HepG2 (cell line): ENCODE results near the gene LDLRAD4. TPM values are rescaled to one million over a fixed set of nuclear protein-coding genes. Genes with fewer than 3 reads are reported as not detected.

ENCODE experiments used
- FIP1L1 ChIP-seq: fragments of 200-400 bp; formaldehyde crosslinking; IDR thresholded peaks from 2 replicates; pipeline ENCODE4 v1.6.1; 2018; ENCODE audit warnings: low read depth, mild to moderate bottlenecking, low read length, moderate library complexity, borderline replicate concordance; ENCODE audit not compliant: insufficient read depth
- GRHL1 ChIP-seq: sonication (generic); formaldehyde crosslinking; conservative IDR thresholded peaks from 2 replicates; pipeline ENCODE4 v1.8.0; 2022; ENCODE audit warnings: missing genetic modification reagents
- HMGXB3 ChIP-seq: sonication (generic); formaldehyde crosslinking; IDR thresholded peaks from 2 replicates; pipeline ENCODE4 v1.4.0; 2020; ENCODE audit warnings: missing genetic modification reagents, borderline replicate concordance
- KMT2A ChIP-seq: sonication (generic); formaldehyde crosslinking; IDR thresholded peaks from 2 replicates; pipeline ENCODE4 v1.4.0; 2020; ENCODE audit warnings: missing genetic modification reagents
- MEF2D ChIP-seq: sonication (generic); formaldehyde crosslinking; IDR thresholded peaks from 2 replicates; pipeline ENCODE4 v1.5.1; 2020; ENCODE audit warnings: mild to moderate bottlenecking, missing genetic modification reagents
- RBFOX2 ChIP-seq: fragments of 200-400 bp; formaldehyde crosslinking; IDR thresholded peaks from 2 replicates; pipeline ENCODE4 v1.6.1; 2017; ENCODE audit warnings: low read depth, mild to moderate bottlenecking, low read length
- SOX5 ChIP-seq: IDR thresholded peaks from 2 replicates; pipeline ENCODE4 v1.6.1; 2016; ENCODE audit warnings: borderline replicate concordance
- TCF12 ChIP-seq, 2 experiments: fragments of 450-650 bp in 1 of 2; sonication (generic) in 1 of 2; formaldehyde crosslinking in 1 of 2; IDR thresholded peaks; 2 replicates each; pipeline versions ENCODE4 v1.6.1 to v1.8.0; 2017 to 2022; ENCODE audit warnings: antibody characterized with exemption in 1 of 2, mild to moderate bottlenecking in 1 of 2, missing genetic modification reagents in 1 of 2, moderate library complexity in 1 of 2
- TP53 ChIP-seq: sonication (generic); formaldehyde crosslinking; conservative IDR thresholded peaks from 2 replicates; pipeline ENCODE4 v1.4.0; 2020; ENCODE audit warnings: missing genetic modification reagents
- ZBTB40 ChIP-seq, 2 experiments: fragments of 450-650 bp in 1 of 2; sonication (generic) in 1 of 2; formaldehyde crosslinking in 1 of 2; IDR thresholded peaks; 2 replicates each; pipeline versions ENCODE4 v1.6.1 to v1.8.0; 2016 to 2022; ENCODE audit warnings: antibody characterized with exemption in 1 of 2, mild to moderate bottlenecking in 1 of 2, missing genetic modification reagents in 1 of 2
- ZNF138 ChIP-seq: sonication (generic); formaldehyde crosslinking; IDR thresholded peaks from 2 replicates; pipeline ENCODE4 v1.5.0; 2020; ENCODE audit warnings: mild to moderate bottlenecking, low read depth, missing genetic modification reagents
- ZNF224 ChIP-seq: sonication (generic); formaldehyde crosslinking; IDR thresholded peaks from 2 replicates; pipeline ENCODE4 v1.5.0; 2020; ENCODE audit warnings: mild to moderate bottlenecking, missing genetic modification reagents
- ZNF317 ChIP-seq: sonication (generic); formaldehyde crosslinking; IDR thresholded peaks from 2 replicates; pipeline ENCODE4 v1.5.0; 2020; ENCODE audit warnings: mild to moderate bottlenecking, missing genetic modification reagents
- ZNF607 ChIP-seq: sonication (generic); formaldehyde crosslinking; IDR thresholded peaks from 2 replicates; pipeline ENCODE4 v1.5.1; 2020; ENCODE audit warnings: missing genetic modification reagents, mild to moderate bottlenecking, borderline replicate concordance
- polyA plus RNA-seq, 8 experiments: library from polyadenylated mRNA; depleted of rRNA in 3 of 8; stranded (reverse) in 7 of 8; unstranded in 1 of 8; fragments of >200 nt; fragmentation: Illumina TruSeq in 4 of 8; extraction: Trizol in 4 of 8; gene quantifications; 2 replicates each; pipeline versions ENCODE4 v1.2.1 to v1.2.3, GENCODE V29; 2011 to 2016; ENCODE audit warnings: low read depth in 4 of 8, missing spikeins in 1 of 8, mixed read lengths in 1 of 8; ENCODE audit not compliant: insufficient read depth in 1 of 8
- total RNA-seq, 5 experiments: library from RNA; depleted of rRNA; stranded (reverse); fragments of >200 nt; fragmentation: Illumina TruSeq; extraction: Trizol; gene quantifications; 2 replicates each; pipeline ENCODE4 v1.2.3, GENCODE V29; 2016; ENCODE audit warnings: low read depth in 1 of 5

LDLRAD4 gene
- total and polyA plus RNA-seq, 2 of the 13 experiments (the other 11 are each of a cell fraction or from before 2014, with no cell fraction given), result 13.6 to 20.9 TPM

- TF ChIP-seq ZNF138 (CRISPR knock-in tag), result no peak
- TF ChIP-seq ZNF317 (CRISPR knock-in tag), result no peak
- TF ChIP-seq ZNF607 (CRISPR knock-in tag), result no peak
- TF ChIP-seq KMT2A (CRISPR knock-in tag), result no peak
- no peak for TF ChIP-seq HMGXB3 (CRISPR knock-in tag)
- no peak for TF ChIP-seq RBFOX2
- no peak for TF ChIP-seq ZNF224 (CRISPR knock-in tag)
- TF ChIP-seq TP53, result no peak
- TF ChIP-seq SOX5 (CRISPR knock-in tag), result no peak
- no peak for TF ChIP-seq MEF2D (CRISPR knock-in tag)
- TF ChIP-seq GRHL1, result no peak
- TF ChIP-seq FIP1L1, result no peak
- TF ChIP-seq TCF12 (IDR thresholded peaks at IDR 0.05), result no peak
- TF ChIP-seq TCF12 (CRISPR knock-in tag; IDR thresholded peaks at IDR 0.05), result no peak
- TF ChIP-seq ZBTB40 (IDR thresholded peaks at IDR 0.05), result no peak
- TF ChIP-seq ZBTB40 (CRISPR knock-in tag; IDR thresholded peaks at IDR 0.05), result no peak
Observed at GRCh38 chr18:13271302-13271911, 52.8 kb downstream of the LDLRAD4 start (continued).
